Measurements from ENCODE around the gene LETMD1.
A peak's percentile ranks its signal among the peaks of the same experiment; 100 is the strongest.

- TF ChIP-seq CTCF (IDR thresholded peaks at IDR 0.05) (peak in 1 of 3 experiments; percentile 18), POLR2AphosphoS5 (IDR thresholded peaks at IDR 0.05; ENCODE audit: insufficient read depth in 1 of 2, low read depth in 1 of 2) (peak; percentile 90 to 98)
Measured at GRCh38 chr12:51083126-51083833, 35.2 kb downstream of the LETMD1 start, which contains the start of gene CSRNP2.
